IMR-90 (cell line): ENCODE measurements around the gene ABCC3. TPM values are rescaled to one million over a fixed set of nuclear protein-coding genes. Genes with fewer than 3 reads are reported as not detected.

ENCODE experiments used
- ATAC-seq: fragments of 200-7000 bp; cut with Tn5 transposase; 2 replicates; pipeline ENCODE4 v1.9.1; 2020; ENCODE audit warnings: low read depth, mild to moderate bottlenecking, moderate library complexity
- BruUV-seq: library from RNA; stranded (reverse); fragments of 400-500 nt; replicated peaks from 2 replicates; lab custom pipeline; 2021; lab: Mats Ljungman, UMichigan
- CTCF ChIA-PET: fragments of 300-600 bp; formaldehyde crosslinking; extraction: SDS; loops from one replicate; lab custom pipeline; 2021; ENCODE audit warnings: antibody characterized with exemption; lab: Yijun Ruan, JAX
- POLR2A ChIA-PET: fragments of 300-600 bp; sonication (Branson Sonifier 250); formaldehyde crosslinking; loops from one replicate; lab custom pipeline; 2022; ENCODE audit warnings: antibody characterized with exemption; ENCODE audit not compliant: unreplicated experiment; lab: Charles Lee
- DNase-seq: peaks from one replicate; pipeline ENCODE4 v3.0.0; 2013
- H2AFZ ChIP-seq: replicated peaks from 2 replicates; pipeline ENCODE3; 2013; ENCODE audit warnings: low read length, mild to moderate bottlenecking; ENCODE audit not compliant: poor library complexity
- H2AK5ac ChIP-seq: 2 replicates; pipeline ENCODE4 v1.6.1; 2013; ENCODE audit warnings: low read depth, low read length, inconsistent platforms
- H2AK9ac ChIP-seq: replicated peaks from 2 replicates; pipeline ENCODE3; 2013; ENCODE audit warnings: mild to moderate bottlenecking, low read depth, low read length, moderate library complexity; ENCODE audit not compliant: poor library complexity
- H2BK120ac ChIP-seq: 2 replicates; pipeline ENCODE4 v1.6.1; 2013; ENCODE audit warnings: low read depth, low read length, inconsistent platforms
- H2BK15ac ChIP-seq: 3 replicates; pipeline ENCODE4 v1.6.1; 2013; ENCODE audit warnings: low read depth, low read length, inconsistent platforms
- H2BK20ac ChIP-seq: 2 replicates; pipeline ENCODE4 v1.6.1; 2013; ENCODE audit warnings: low read depth, mild to moderate bottlenecking, inconsistent platforms, low read length, moderate library complexity
- H2BK5ac ChIP-seq: 2 replicates; pipeline ENCODE4 v1.6.1; 2013; ENCODE audit warnings: mild to moderate bottlenecking, low read depth, low read length, inconsistent platforms; ENCODE audit not compliant: poor library complexity, severe bottlenecking
- H3K14ac ChIP-seq: replicated peaks from 2 replicates; pipeline ENCODE4 v1.6.1; 2013; ENCODE audit warnings: low read depth, low read length, inconsistent platforms
- H3K18ac ChIP-seq: 2 replicates; pipeline ENCODE4 v1.6.1; 2013; ENCODE audit warnings: low read depth, low read length, control low read depth
- H3K23ac ChIP-seq: 2 replicates; pipeline ENCODE4 v1.6.1; 2013; ENCODE audit warnings: low read depth, low read length, inconsistent platforms
- H3K27ac ChIP-seq: 2 replicates; pipeline ENCODE4 v1.5.1; 2013; ENCODE audit warnings: mild to moderate bottlenecking, control low read depth, low read length; ENCODE audit not compliant: insufficient read depth
- H3K27me3 ChIP-seq: 2 replicates; pipeline ENCODE4 v1.6.1; 2013; ENCODE audit warnings: low read length; ENCODE audit not compliant: control insufficient read depth, insufficient read depth
- H3K36me3 ChIP-seq: 2 replicates; pipeline ENCODE4 v1.6.1; 2013; ENCODE audit warnings: low read length, mixed read lengths; ENCODE audit not compliant: control insufficient read depth, insufficient read depth
- H3K4ac ChIP-seq: 2 replicates; pipeline ENCODE4 v1.6.1; 2013; ENCODE audit warnings: low read depth, low read length, inconsistent platforms
- H3K4me1 ChIP-seq: 2 replicates; pipeline ENCODE4 v1.6.1; 2013; ENCODE audit warnings: low read length, mixed read lengths; ENCODE audit not compliant: control insufficient read depth, insufficient read depth
- H3K4me2 ChIP-seq: 2 replicates; pipeline ENCODE4 v1.6.1; 2013; ENCODE audit warnings: low read depth, mild to moderate bottlenecking, control low read depth, low read length, moderate library complexity
- H3K4me3 ChIP-seq: 2 replicates; pipeline ENCODE4 v1.5.1; 2013; ENCODE audit warnings: low read depth, mild to moderate bottlenecking, control low read depth, low read length, moderate library complexity; ENCODE audit not compliant: insufficient read depth
- H3K56ac ChIP-seq: 2 replicates; pipeline ENCODE4 v1.6.1; 2013; ENCODE audit warnings: low read length, inconsistent platforms; ENCODE audit not compliant: insufficient read depth; ENCODE audit errors: extremely low read depth
- H3K79me1 ChIP-seq, 2 experiments: 2 replicates each; pipeline ENCODE4 v1.6.1; 2013; ENCODE audit warnings: low read length in 2 of 2, inconsistent platforms in 1 of 2, low read depth in 1 of 2
- H3K9ac ChIP-seq: 2 replicates; pipeline ENCODE4 v1.6.1; 2013; ENCODE audit warnings: low read depth, low read length, control low read depth
- H3K9me1 ChIP-seq: 2 replicates; pipeline ENCODE4 v1.6.1; 2013; ENCODE audit warnings: low read length, inconsistent platforms; ENCODE audit not compliant: insufficient read depth
- H3K9me3 ChIP-seq: 2 replicates; pipeline ENCODE4 v1.6.1; 2013; ENCODE audit warnings: low read length; ENCODE audit not compliant: control insufficient read depth, insufficient read depth
- H4K20me1 ChIP-seq: 2 replicates; pipeline ENCODE4 v1.6.1; 2013; ENCODE audit warnings: low read length, inconsistent platforms; ENCODE audit not compliant: insufficient read depth
- H4K5ac ChIP-seq: 2 replicates; pipeline ENCODE4 v1.6.1; 2013; ENCODE audit warnings: mild to moderate bottlenecking, low read depth, low read length, control low read depth
- H4K8ac ChIP-seq, 2 experiments: 2 replicates each; pipeline ENCODE4 v1.6.1; 2013; ENCODE audit warnings: low read depth in 2 of 2, low read length in 2 of 2, control low read depth in 1 of 2, inconsistent platforms in 1 of 2
- H4K91ac ChIP-seq: 2 replicates; pipeline ENCODE4 v1.6.1; 2013; ENCODE audit warnings: low read depth, low read length, inconsistent platforms; ENCODE audit not compliant: insufficient read depth
- BHLHE40 ChIP-seq: fragments of 150-350 bp; IDR thresholded peaks from 2 replicates; pipeline ENCODE4 v1.6.1; 2016; ENCODE audit warnings: mild to moderate bottlenecking, low read depth, low read length
- CEBPB ChIP-seq: IDR thresholded peaks from 2 replicates; pipeline ENCODE4 v1.6.1; 2012; ENCODE audit warnings: low read depth, low read length, improper control_type of control experiment
- CHD1 ChIP-seq: IDR thresholded peaks from 2 replicates; pipeline ENCODE4 v1.6.1; 2012; ENCODE audit warnings: low read depth, low read length, improper control_type of control experiment
- FOS ChIP-seq: fragments of 150-350 bp; IDR thresholded peaks from 2 replicates; pipeline ENCODE4 v1.6.1; 2016; ENCODE audit warnings: low read depth, low read length
- MAFK ChIP-seq: IDR thresholded peaks from 2 replicates; pipeline ENCODE4 v1.6.1; 2012; ENCODE audit warnings: low read depth, low read length, improper control_type of control experiment
- NFE2L2 ChIP-seq: fragments of 150-350 bp; IDR thresholded peaks from 2 replicates; pipeline ENCODE4 v1.6.1; 2016; ENCODE audit warnings: low read depth, mild to moderate bottlenecking, low read length
- RAD21 ChIP-seq: IDR thresholded peaks from 2 replicates; pipeline ENCODE4 v1.6.1; 2012; ENCODE audit warnings: low read length, improper control_type of control experiment
- RCOR1 ChIP-seq: IDR thresholded peaks from 2 replicates; pipeline ENCODE4 v1.6.1; 2012; ENCODE audit warnings: mild to moderate bottlenecking, low read length, improper control_type of control experiment; ENCODE audit not compliant: insufficient replicate concordance
- RFX5 ChIP-seq: IDR thresholded peaks from 2 replicates; pipeline ENCODE4 v1.8.0; 2012; ENCODE audit warnings: low read depth, mild to moderate bottlenecking, low read length, moderate library complexity
- SMC3 ChIP-seq: fragments of 150-350 bp; IDR thresholded peaks from 2 replicates; pipeline ENCODE4 v1.6.1; 2016; ENCODE audit warnings: low read depth, mild to moderate bottlenecking, antibody characterized with exemption, low read length, moderate library complexity
- WGBS, 2 experiments: methylation state at CpG; one replicate each; pipeline versions ENCODE4 v1.1.5 to v1.1.7; 2013; ENCODE audit warnings: missing lambda C conversion rate in 2 of 2; ENCODE audit not compliant: insufficient read length in 1 of 2; ENCODE audit errors: extremely low coverage in 2 of 2; 5-methylcytosine and 5-hydroxymethylcytosine counted together
- dilution Hi-C: fragments of 300-500 bp; cut with HindIII; formaldehyde crosslinking; loops from one replicate; pipeline ENCODE4 v1.14.3; 2018; ENCODE audit warnings: low sequenced_read_pairs; ENCODE audit not compliant: unreplicated experiment
- in situ Hi-C: fragments of 300-500 bp; cut with MboI; formaldehyde crosslinking; loops from 3 replicates; pipeline ENCODE4 v1.14.3; 2019; ENCODE audit warnings: low sequenced_read_pairs, inconsistent platforms, mixed read lengths
- intact Hi-C: fragments of 100-400 bp; cut with micrococcal nuclease; formaldehyde crosslinking; loops from 2 replicates; pipeline ENCODE4 v1.10.0; 2022
- polyA plus RNA-seq, 3 experiments: library from polyadenylated mRNA; depleted of rRNA; stranded (reverse); fragments of >200 nt; gene quantifications; 2 replicates each; pipeline ENCODE4 v1.2.3, GENCODE V29; 2012; ENCODE audit warnings: low replicate concordance in 1 of 3
- total RNA-seq: library from RNA; depleted of rRNA; stranded (reverse); fragments of >200 nt; gene quantifications from 2 replicates; pipeline ENCODE4 v1.2.3, GENCODE V29; 2012
- TF ChIP-seq, protein P1 (sequence below): conservative IDR thresholded peaks from 2 replicates; pipeline ENCODE4 v1.5.1; 2012; ENCODE audit warnings: mild to moderate bottlenecking, low read depth, low read length, improper control_type of control experiment
- TF ChIP-seq, protein P2 (sequence below): fragments of 150-350 bp; IDR thresholded peaks from 2 replicates; pipeline ENCODE4 v1.6.1; 2017; ENCODE audit warnings: mild to moderate bottlenecking, antibody characterized with exemption, low read length, low read depth
- TF ChIP-seq, protein P3 (sequence below): fragments of 150-350 bp; IDR thresholded peaks from 2 replicates; pipeline ENCODE4 v1.6.1; 2016; ENCODE audit warnings: low read depth, mild to moderate bottlenecking, low read length, moderate library complexity, borderline replicate concordance

ABCC3 gene
- total and polyA plus RNA-seq, 2 of the 4 experiments (the other 2 are of a cell fraction) = 3.2 to 6.6 TPM

DNA sequence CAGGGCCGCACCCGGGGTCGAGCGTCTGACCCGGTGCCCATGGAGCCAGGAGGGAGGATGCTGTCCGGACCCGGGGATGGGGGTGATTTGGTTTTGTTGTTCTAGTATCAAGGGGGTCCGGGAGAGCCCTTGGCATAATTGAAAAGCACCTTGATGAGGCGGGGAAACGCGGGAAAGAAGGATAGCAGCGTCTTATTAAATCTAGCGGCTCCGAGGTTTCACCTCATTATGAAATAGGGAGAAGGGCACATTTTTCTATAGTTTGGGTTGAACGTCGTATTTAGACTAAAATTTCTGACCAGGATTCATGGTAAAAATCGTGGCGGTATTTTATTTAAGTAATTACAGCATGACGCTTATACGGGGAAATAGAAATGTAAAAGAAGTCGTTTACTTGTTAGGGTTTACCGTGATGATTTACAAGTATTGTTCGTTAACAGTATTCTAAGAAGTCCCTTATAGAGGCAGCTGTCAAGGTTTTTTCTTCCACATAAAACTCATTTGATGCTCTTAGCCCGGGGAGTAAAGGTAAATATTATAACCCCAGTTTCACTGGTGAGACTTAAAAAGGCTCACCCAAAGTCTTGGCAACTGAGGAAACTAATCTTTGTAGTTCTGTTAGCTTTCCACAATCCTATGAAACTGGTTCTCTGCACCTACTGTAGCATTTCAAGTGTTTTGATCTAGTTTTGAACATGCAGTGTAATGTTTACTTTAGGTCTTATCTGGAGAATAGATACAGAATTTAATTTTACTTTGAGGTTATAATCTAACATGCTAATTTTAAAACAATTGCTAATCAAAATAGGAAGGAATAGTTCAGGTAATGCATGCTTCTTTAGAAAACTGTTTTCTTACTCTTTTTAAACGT is 85.5 kb downstream of the ABCC3 start:
- in situ Hi-C loops (no loop called here), dilution Hi-C loops (no loop called here), intact Hi-C loops (loop anchor here (1.0 kb wide), 1 partner anchor 12 kb away; no protein-coding TSS in a partner anchor)
- 0% methylated on average over 8 of the region's 25 CpGs; no CpG with 5 or more reads in 1 of the 2 experiments for WGBS, 2 experiments
- TSS peak; percentile 38 for BruUV-seq
- H3K4me3 ChIP-seq = peak overlapping the region; percentile 79
- H2BK120ac ChIP-seq = no peak overlapping the region
- CTCF ChIA-PET = interaction anchor here (0.7 kb wide), 1 partner anchor 24 kb away, joined by 8 read pairs; no protein-coding TSS in a partner anchor
- peak overlapping the region; percentile 55; the same call in 1 of the 2 replicates for H3K56ac ChIP-seq
- H3K27me3 ChIP-seq = no peaks in the 10 kb centered on the region
- no peak for ATAC-seq
- peak overlapping the region; percentile 80 for H3K9ac ChIP-seq
- no peak for DNase-seq
- peak overlapping the region; percentile 91 to 97; a peak in 2 of 4 replicates for H4K8ac ChIP-seq
- no peaks in the 10 kb centered on the region for H3K4me1 ChIP-seq
- no peaks in the 10 kb centered on the region for H3K9me3 ChIP-seq
- peak overlapping the region; percentile 97 for H3K14ac ChIP-seq
- H3K4me2 ChIP-seq = peak overlapping the region; percentile 100
- H2BK20ac ChIP-seq = no peak overlapping the region
- H2BK5ac ChIP-seq = peak overlapping the region; percentile 86
- peak overlapping the region; percentile 84; the same call in 1 of the 2 replicates for H4K5ac ChIP-seq
- peak overlapping the region; percentile 53 for H3K23ac ChIP-seq
- H3K27ac ChIP-seq = peak overlapping the region; percentile 91
- H4K20me1 ChIP-seq = peaks cover 53% of the 10 kb centered on the region
- H4K91ac ChIP-seq = peak overlapping the region; percentile 35; the same call in 1 of the 2 replicates
- H2BK15ac ChIP-seq = no peak overlapping the region
- POLR2A ChIA-PET = interaction anchor here (0.6 to 1.0 kb wide), 2 partner anchors 58 to 144 kb away, joined by 3 to 4 read pairs; no protein-coding TSS in a partner anchor
- H3K4ac ChIP-seq = peak overlapping the region; percentile 93
- H2AK9ac ChIP-seq = peak overlapping the region; percentile 91
- H3K18ac ChIP-seq = peak overlapping the region; percentile 8; the same call in 1 of the 2 replicates
- peaks cover 0 to 14% of the 10 kb centered on the region in 2 experiments; a peak in 2 of 4 replicates for H3K79me1 ChIP-seq
- peaks cover 4% of the 10 kb centered on the region for H3K9me1 ChIP-seq
- no peaks in the 10 kb centered on the region for H3K36me3 ChIP-seq
- H2AK5ac ChIP-seq = no peak overlapping the region
- peak overlapping the region; percentile 93 for H2AFZ ChIP-seq
- TF ChIP-seq FOS (no peak), RFX5 (no peak), BHLHE40 (no peak), NFE2L2 (no peak), SMC3 (no peak), MAFK (no peak), RCOR1 (no peak), CHD1 (no peak), CEBPB (no peak), RAD21 (no peak)
- TF ChIP-seq, protein P1, sequence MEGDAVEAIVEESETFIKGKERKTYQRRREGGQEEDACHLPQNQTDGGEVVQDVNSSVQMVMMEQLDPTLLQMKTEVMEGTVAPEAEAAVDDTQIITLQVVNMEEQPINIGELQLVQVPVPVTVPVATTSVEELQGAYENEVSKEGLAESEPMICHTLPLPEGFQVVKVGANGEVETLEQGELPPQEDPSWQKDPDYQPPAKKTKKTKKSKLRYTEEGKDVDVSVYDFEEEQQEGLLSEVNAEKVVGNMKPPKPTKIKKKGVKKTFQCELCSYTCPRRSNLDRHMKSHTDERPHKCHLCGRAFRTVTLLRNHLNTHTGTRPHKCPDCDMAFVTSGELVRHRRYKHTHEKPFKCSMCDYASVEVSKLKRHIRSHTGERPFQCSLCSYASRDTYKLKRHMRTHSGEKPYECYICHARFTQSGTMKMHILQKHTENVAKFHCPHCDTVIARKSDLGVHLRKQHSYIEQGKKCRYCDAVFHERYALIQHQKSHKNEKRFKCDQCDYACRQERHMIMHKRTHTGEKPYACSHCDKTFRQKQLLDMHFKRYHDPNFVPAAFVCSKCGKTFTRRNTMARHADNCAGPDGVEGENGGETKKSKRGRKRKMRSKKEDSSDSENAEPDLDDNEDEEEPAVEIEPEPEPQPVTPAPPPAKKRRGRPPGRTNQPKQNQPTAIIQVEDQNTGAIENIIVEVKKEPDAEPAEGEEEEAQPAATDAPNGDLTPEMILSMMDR = no peak
- TF ChIP-seq, protein P2, sequence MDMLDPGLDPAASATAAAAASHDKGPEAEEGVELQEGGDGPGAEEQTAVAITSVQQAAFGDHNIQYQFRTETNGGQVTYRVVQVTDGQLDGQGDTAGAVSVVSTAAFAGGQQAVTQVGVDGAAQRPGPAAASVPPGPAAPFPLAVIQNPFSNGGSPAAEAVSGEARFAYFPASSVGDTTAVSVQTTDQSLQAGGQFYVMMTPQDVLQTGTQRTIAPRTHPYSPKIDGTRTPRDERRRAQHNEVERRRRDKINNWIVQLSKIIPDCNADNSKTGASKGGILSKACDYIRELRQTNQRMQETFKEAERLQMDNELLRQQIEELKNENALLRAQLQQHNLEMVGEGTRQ = no peak
- TF ChIP-seq, protein P3, sequence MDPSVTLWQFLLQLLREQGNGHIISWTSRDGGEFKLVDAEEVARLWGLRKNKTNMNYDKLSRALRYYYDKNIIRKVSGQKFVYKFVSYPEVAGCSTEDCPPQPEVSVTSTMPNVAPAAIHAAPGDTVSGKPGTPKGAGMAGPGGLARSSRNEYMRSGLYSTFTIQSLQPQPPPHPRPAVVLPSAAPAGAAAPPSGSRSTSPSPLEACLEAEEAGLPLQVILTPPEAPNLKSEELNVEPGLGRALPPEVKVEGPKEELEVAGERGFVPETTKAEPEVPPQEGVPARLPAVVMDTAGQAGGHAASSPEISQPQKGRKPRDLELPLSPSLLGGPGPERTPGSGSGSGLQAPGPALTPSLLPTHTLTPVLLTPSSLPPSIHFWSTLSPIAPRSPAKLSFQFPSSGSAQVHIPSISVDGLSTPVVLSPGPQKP = no peak
